GM18526 (cell line): Measurements from ENCODE around the gene VWF.

Experiments
- POLR2A ChIP-seq: IDR thresholded peaks from 3 replicates; pipeline ENCODE4 v1.6.1; 2011; ENCODE audit not compliant: insufficient read length; ENCODE audit errors: extremely low read depth

VWF gene

GRCh38 chr12:6072302-6072752, 52.1 kb downstream of the VWF start:
- TF ChIP-seq POLR2A = no peak

GRCh38 chr12:6071589-6071988, 52.9 kb downstream of the VWF start:
- TF ChIP-seq POLR2A = no peak

GRCh38 chr12:6070472-6071257, 53.8 kb downstream of the VWF start:
- no peak for TF ChIP-seq POLR2A

GRCh38 chr12:6069437-6070093, 54.9 kb downstream of the VWF start:
- TF ChIP-seq POLR2A = no peak

- TF ChIP-seq POLR2A = no peak
These were observed 56.2 kb downstream of the VWF start for GRCh38 chr12:6068227-6068626.

- no peak for TF ChIP-seq POLR2A
These were observed 57.1 kb downstream of the VWF start for GRCh38 chr12:6067152-6067916.

GRCh38 chr12:6066651-6067050, 57.8 kb downstream of the VWF start:
- no peak for TF ChIP-seq POLR2A

GRCh38 chr12:6065863-6066199, 58.6 kb downstream of the VWF start:
- no peak for TF ChIP-seq POLR2A

- no peak for TF ChIP-seq POLR2A
These were observed 59.2 kb downstream of the VWF start for GRCh38 chr12:6065131-6065862.

- no peak for TF ChIP-seq POLR2A
These were observed 61.4 kb downstream of the VWF start for GRCh38 chr12:6062757-6063735.

GRCh38 chr12:6062395-6062756, 62.1 kb downstream of the VWF start:
- TF ChIP-seq POLR2A = no peak

- no peak for TF ChIP-seq POLR2A
These were observed 62.8 kb downstream of the VWF start for GRCh38 chr12:6061660-6062059.

- TF ChIP-seq POLR2A = no peak
These were observed 64.5 kb downstream of the VWF start for GRCh38 chr12:6059860-6060565.

- no peak for TF ChIP-seq POLR2A
These were observed 65.2 kb downstream of the VWF start for GRCh38 chr12:6059221-6059620.
